H9 (cell line): ENCODE measurements around the gene BCL11B. TPM values are rescaled to one million over a fixed set of nuclear protein-coding genes. Genes with fewer than 3 reads are reported as not detected.

Source experiments
- DNase-seq: peaks from one replicate; pipeline ENCODE4 v3.0.0-alpha.2; 2017
- H2AFZ ChIP-seq: one replicate; pipeline ENCODE4 v1.6.1; 2013; ENCODE audit warnings: mild to moderate bottlenecking, low read length, control low read depth, moderate library complexity
- H2AK5ac ChIP-seq: 2 replicates; pipeline ENCODE4 v1.6.1; 2013; ENCODE audit warnings: low read length, control low read depth, mixed read lengths; ENCODE audit not compliant: insufficient read length
- H2BK120ac ChIP-seq: one replicate; pipeline ENCODE4 v1.6.1; 2013; ENCODE audit warnings: low read depth, mild to moderate bottlenecking, low read length, control low read depth, inconsistent platforms; ENCODE audit not compliant: poor library complexity, severe bottlenecking
- H2BK12ac ChIP-seq: 2 replicates; pipeline ENCODE4 v1.6.1; 2013; ENCODE audit warnings: low read length, control low read depth, mixed read lengths, low read depth; ENCODE audit not compliant: insufficient read length
- H2BK15ac ChIP-seq: 2 replicates; pipeline ENCODE4 v1.6.1; 2013; ENCODE audit warnings: low read depth, low read length, control low read depth
- H2BK20ac ChIP-seq: one replicate; pipeline ENCODE4 v1.6.1; 2013; ENCODE audit warnings: low read depth, mild to moderate bottlenecking, low read length, control low read depth, inconsistent platforms; ENCODE audit not compliant: poor library complexity, severe bottlenecking
- H2BK5ac ChIP-seq: 2 replicates; pipeline ENCODE4 v1.6.1; 2013; ENCODE audit warnings: low read length, control low read depth, mixed read lengths; ENCODE audit not compliant: insufficient read length
- H3K14ac ChIP-seq: 2 replicates; pipeline ENCODE4 v1.6.1; 2013; ENCODE audit warnings: low read length, control low read depth; ENCODE audit not compliant: insufficient read depth
- H3K18ac ChIP-seq: 2 replicates; pipeline ENCODE4 v1.6.1; 2013; ENCODE audit warnings: low read depth, mild to moderate bottlenecking, mixed read lengths, low read length, control low read depth; ENCODE audit not compliant: insufficient read length
- H3K23ac ChIP-seq: 2 replicates; pipeline ENCODE4 v1.6.1; 2013; ENCODE audit warnings: low read length, control low read depth, mixed read lengths, low read depth; ENCODE audit not compliant: insufficient read length
- H3K23me2 ChIP-seq: 2 replicates; pipeline ENCODE4 v1.6.1; 2013; ENCODE audit warnings: low read depth, mild to moderate bottlenecking, mixed read lengths, low read length, control low read depth; ENCODE audit not compliant: insufficient read length, poor library complexity, severe bottlenecking
- H3K27ac ChIP-seq: 2 replicates; pipeline ENCODE4 v1.5.1; 2013; ENCODE audit warnings: low read length, control low read depth, mixed read lengths, low read depth; ENCODE audit not compliant: insufficient read length
- H3K27me3 ChIP-seq: 2 replicates; pipeline ENCODE4 v1.6.1; 2013; ENCODE audit warnings: low read length, control low read depth, inconsistent platforms; ENCODE audit not compliant: insufficient read depth
- H3K4ac ChIP-seq: 2 replicates; pipeline ENCODE4 v1.6.1; 2013; ENCODE audit warnings: low read depth, mild to moderate bottlenecking, control low read depth, inconsistent platforms, low read length, moderate library complexity
- H3K4me1 ChIP-seq: 2 replicates; pipeline ENCODE4 v1.6.1; 2013; ENCODE audit warnings: low read length, control low read depth, inconsistent platforms; ENCODE audit not compliant: insufficient read depth
- H3K4me2 ChIP-seq: 2 replicates; pipeline ENCODE4 v1.6.1; 2013; ENCODE audit warnings: low read length, control low read depth, mixed read lengths; ENCODE audit not compliant: insufficient read length, insufficient read depth
- H3K56ac ChIP-seq: 2 replicates; pipeline ENCODE4 v1.6.1; 2013; ENCODE audit warnings: low read depth, mild to moderate bottlenecking, mixed read lengths, low read length, control low read depth; ENCODE audit not compliant: insufficient read length
- H3K79me1 ChIP-seq: 2 replicates; pipeline ENCODE4 v1.6.1; 2013; ENCODE audit warnings: low read depth, mild to moderate bottlenecking, moderate library complexity, low read length, control low read depth, inconsistent platforms; ENCODE audit not compliant: insufficient read depth, poor library complexity, severe bottlenecking
- H3K79me2 ChIP-seq: 2 replicates; pipeline ENCODE4 v1.6.1; 2013; ENCODE audit warnings: low read length, control low read depth, inconsistent platforms; ENCODE audit not compliant: insufficient read depth
- H3K9ac ChIP-seq: 2 replicates; pipeline ENCODE4 v1.6.1; 2013; ENCODE audit warnings: low read length, control low read depth, mixed read lengths; ENCODE audit not compliant: insufficient read length; ENCODE audit errors: extremely low read depth
- H3K9me3 ChIP-seq: one replicate; pipeline ENCODE4 v1.6.1; 2013; ENCODE audit warnings: low read depth, low read length, inconsistent platforms; ENCODE audit not compliant: control insufficient read depth
- H3T11ph ChIP-seq: one replicate; pipeline ENCODE4 v1.6.1; 2013; ENCODE audit warnings: mild to moderate bottlenecking, low read length, control low read depth, inconsistent platforms
- H4K20me1 ChIP-seq: one replicate; pipeline ENCODE4 v1.6.1; 2013; ENCODE audit not compliant: control insufficient read depth, insufficient read length, insufficient read depth
- H4K5ac ChIP-seq: 2 replicates; pipeline ENCODE4 v1.6.1; 2013; ENCODE audit warnings: low read depth, mild to moderate bottlenecking, mixed read lengths, low read length, control low read depth; ENCODE audit not compliant: insufficient read length
- H4K8ac ChIP-seq: replicated peaks from 2 replicates; pipeline ENCODE4 v1.6.1; 2013; ENCODE audit warnings: low read length, control low read depth, mixed read lengths, low read depth; ENCODE audit not compliant: insufficient read length
- H4K91ac ChIP-seq: 2 replicates; pipeline ENCODE4 v1.6.1; 2013; ENCODE audit warnings: low read depth, mild to moderate bottlenecking, moderate library complexity, mixed read lengths, low read length, control low read depth; ENCODE audit not compliant: insufficient read length
- H3K27ac Mint-ChIP-seq, 3 experiments: 2 replicates in 2 of 3; 3 replicates in 1 of 3; pipeline ENCODE4 v1.8.0; 2020 to 2021; ENCODE audit warnings: mixed read lengths in 3 of 3, mild to moderate bottlenecking in 1 of 3, moderate library complexity in 1 of 3
- H3K27me3 Mint-ChIP-seq: 2 replicates; pipeline ENCODE4 v1.8.0; 2021; ENCODE audit warnings: low read depth, mild to moderate bottlenecking, moderate library complexity, mixed read lengths
- H3K36me3 Mint-ChIP-seq, 3 experiments: 2 replicates in 2 of 3; 3 replicates in 1 of 3; pipeline ENCODE4 v1.8.0; 2020 to 2021; ENCODE audit warnings: low read depth in 3 of 3, mixed read lengths in 3 of 3; ENCODE audit not compliant: insufficient read depth in 1 of 3
- H3K4me1 Mint-ChIP-seq, 2 experiments: 2 replicates each; pipeline ENCODE4 v1.8.0; 2020; ENCODE audit warnings: mixed read lengths in 2 of 2
- H3K4me3 Mint-ChIP-seq, 2 experiments: 2 replicates in 1 of 2; 3 replicates in 1 of 2; pipeline ENCODE4 v1.8.0; 2020 to 2021; ENCODE audit warnings: mild to moderate bottlenecking in 2 of 2, mixed read lengths in 2 of 2, moderate library complexity in 1 of 2
- H3K9me3 Mint-ChIP-seq, 2 experiments: 2 replicates in 1 of 2; 3 replicates in 1 of 2; pipeline ENCODE4 v1.8.0; 2020; ENCODE audit warnings: mild to moderate bottlenecking in 2 of 2, mixed read lengths in 2 of 2, moderate library complexity in 1 of 2
- WGBS: extraction: QIAGEN DNeasy Blood & Tissue Kit; methylation state at CpG from one replicate; pipeline ENCODE4 v1.1.7; 2013; ENCODE audit warnings: missing lambda C conversion rate, low lambda C conversion rate, mixed read lengths; ENCODE audit not compliant: insufficient read length; ENCODE audit errors: extremely low coverage; 5-methylcytosine and 5-hydroxymethylcytosine counted together
- total RNA-seq: library from RNA; stranded (reverse); gene quantifications from 2 replicates; pipeline ENCODE4 v1.2.1, GENCODE V29; 2021
- TF ChIP-seq, protein P1 (sequence below): fragments of 200-600 bp; sonication (generic); conservative IDR thresholded peaks from 3 replicates; pipeline ENCODE4 v1.8.0; 2021; ENCODE audit warnings: antibody characterized with exemption, mild to moderate bottlenecking

Gene BCL11B
- total RNA-seq, 1 experiment from 2014 or later, result 4.9 TPM

DNA sequence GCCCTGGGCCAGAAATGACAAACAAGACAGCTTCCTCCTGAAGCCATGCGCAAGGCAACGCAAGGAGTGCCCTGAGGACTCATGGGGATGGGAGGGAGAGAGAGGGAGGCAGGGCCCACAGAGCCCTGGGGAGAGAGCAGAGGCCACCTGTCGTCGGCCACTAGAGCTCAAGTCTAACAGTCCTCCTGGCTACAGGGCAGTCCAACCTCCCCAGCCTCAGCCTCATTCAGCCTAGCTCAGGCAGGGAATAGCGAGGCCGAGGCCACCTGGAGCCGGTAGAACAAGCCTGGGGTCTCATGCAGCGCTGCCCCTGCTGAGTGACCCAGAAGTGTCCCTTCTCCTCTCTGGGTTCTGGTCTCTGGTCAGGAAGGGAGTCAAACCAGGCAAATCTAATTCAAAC is 69.5 kb downstream of the BCL11B start:
- Mint-ChIP-seq H3K36me3 (no peaks in the 10 kb centered on the region; a peak in 2 of 7 replicates), H3K27ac (no peak overlapping the region; a peak in 1 of 7 replicates), H3K4me3 (no peak overlapping the region), H3K9me3 (no peaks in the 10 kb centered on the region), H3K4me1 (peaks cover 15 to 16% of the 10 kb centered on the region in 2 experiments; a peak in 3 of 4 replicates), H3K27me3 (no peaks in the 10 kb centered on the region)
- H3K23me2 ChIP-seq, result no peaks in the 10 kb centered on the region
- no peak overlapping the region for H2BK20ac ChIP-seq
- no peak overlapping the region for H3K56ac ChIP-seq
- TF ChIP-seq, protein P1, sequence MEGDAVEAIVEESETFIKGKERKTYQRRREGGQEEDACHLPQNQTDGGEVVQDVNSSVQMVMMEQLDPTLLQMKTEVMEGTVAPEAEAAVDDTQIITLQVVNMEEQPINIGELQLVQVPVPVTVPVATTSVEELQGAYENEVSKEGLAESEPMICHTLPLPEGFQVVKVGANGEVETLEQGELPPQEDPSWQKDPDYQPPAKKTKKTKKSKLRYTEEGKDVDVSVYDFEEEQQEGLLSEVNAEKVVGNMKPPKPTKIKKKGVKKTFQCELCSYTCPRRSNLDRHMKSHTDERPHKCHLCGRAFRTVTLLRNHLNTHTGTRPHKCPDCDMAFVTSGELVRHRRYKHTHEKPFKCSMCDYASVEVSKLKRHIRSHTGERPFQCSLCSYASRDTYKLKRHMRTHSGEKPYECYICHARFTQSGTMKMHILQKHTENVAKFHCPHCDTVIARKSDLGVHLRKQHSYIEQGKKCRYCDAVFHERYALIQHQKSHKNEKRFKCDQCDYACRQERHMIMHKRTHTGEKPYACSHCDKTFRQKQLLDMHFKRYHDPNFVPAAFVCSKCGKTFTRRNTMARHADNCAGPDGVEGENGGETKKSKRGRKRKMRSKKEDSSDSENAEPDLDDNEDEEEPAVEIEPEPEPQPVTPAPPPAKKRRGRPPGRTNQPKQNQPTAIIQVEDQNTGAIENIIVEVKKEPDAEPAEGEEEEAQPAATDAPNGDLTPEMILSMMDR, result no peak
- H4K20me1 ChIP-seq, result no peaks in the 10 kb centered on the region
- no peaks in the 10 kb centered on the region for H3K79me2 ChIP-seq
- no CpG with 5 or more reads among the region's 8 CpGs for WGBS
- no peak overlapping the region for H2BK5ac ChIP-seq
- H3K79me1 ChIP-seq, result no peaks in the 10 kb centered on the region
- no peak overlapping the region for H3K18ac ChIP-seq
- no peak overlapping the region for H2BK12ac ChIP-seq
- no peak overlapping the region for H2BK120ac ChIP-seq
- H3K9me3 ChIP-seq, result no peaks in the 10 kb centered on the region
- no peak overlapping the region for H2AFZ ChIP-seq
- no peak overlapping the region for H2AK5ac ChIP-seq
- no peak overlapping the region for H4K5ac ChIP-seq
- no peaks in the 10 kb centered on the region for H3K27me3 ChIP-seq
- no peak overlapping the region for H3K23ac ChIP-seq
- no peak overlapping the region for H4K91ac ChIP-seq
- H3K4me1 ChIP-seq, result no peaks in the 10 kb centered on the region
- no peak overlapping the region for H3T11ph ChIP-seq
- no peak overlapping the region for H3K9ac ChIP-seq
- H4K8ac ChIP-seq, result no peak overlapping the region
- no peak for DNase-seq
- H3K14ac ChIP-seq, result no peak overlapping the region
- H3K4ac ChIP-seq, result no peak overlapping the region
- no peak overlapping the region for H2BK15ac ChIP-seq
- no peak overlapping the region for H3K27ac ChIP-seq
- H3K4me2 ChIP-seq, result no peak overlapping the region
